HG03442 (cell line): Measurements from ENCODE around the gene KCND1.
"Not testable (repeated sequence)": the region's sequence is repeated elsewhere in the genome, so short reads cannot be mapped to it uniquely, and the experiment has no call there.

ENCODE experiments used
- ATAC-seq: cut with Tn5 transposase; IDR thresholded peaks from one replicate; pipeline ENCODE4 v1.9.1; 2021; ENCODE audit warnings: mild to moderate bottlenecking, moderate library complexity; ENCODE audit not compliant: unreplicated experiment

Gene KCND1

DNA sequence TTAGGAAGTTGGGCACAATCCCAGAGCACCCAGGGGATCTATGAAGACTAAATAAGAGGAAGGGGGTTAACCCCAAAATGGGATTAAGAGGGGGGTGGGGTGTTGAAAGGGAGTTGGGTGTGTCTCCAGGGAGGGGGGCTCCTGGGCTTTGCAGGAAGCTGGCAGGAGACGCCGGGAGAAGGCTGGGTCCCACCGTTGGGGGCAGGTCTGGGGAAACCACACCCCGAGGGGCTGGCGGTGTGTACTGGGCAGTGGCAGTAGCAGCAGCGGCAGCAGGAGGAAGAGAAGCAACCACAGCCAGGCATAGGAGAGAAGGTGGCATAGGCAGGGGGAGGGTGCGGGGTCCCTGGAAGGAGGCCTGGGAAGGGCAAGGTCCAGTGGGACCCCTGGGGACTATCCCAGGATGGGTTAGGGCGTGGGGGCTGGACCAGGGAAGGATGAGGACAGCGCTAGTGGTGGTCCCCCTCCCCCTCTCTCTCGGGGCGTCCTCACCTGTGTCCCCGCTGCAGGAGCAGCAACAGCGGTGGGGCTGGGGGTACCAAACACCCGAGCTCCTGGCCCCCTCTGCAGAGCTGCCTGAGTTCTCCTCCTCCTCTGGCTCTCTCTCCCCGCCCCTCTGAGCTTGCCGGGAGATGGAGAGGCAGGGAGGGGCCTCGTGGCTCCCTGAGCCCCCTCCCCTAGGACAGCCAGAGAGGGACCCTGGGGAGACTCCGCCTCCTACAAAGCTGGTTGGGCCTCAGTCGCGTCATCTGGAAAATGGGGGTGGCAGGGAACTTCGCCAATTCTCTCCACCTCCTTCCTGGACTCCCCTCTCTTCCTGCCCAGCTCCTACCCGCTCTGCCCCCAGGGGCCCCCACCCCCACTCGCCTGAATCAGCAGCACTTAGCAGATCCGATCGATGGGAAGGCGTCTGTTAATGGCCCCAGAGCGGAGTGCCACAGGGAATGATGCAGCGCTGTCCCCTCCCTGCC, at the start of gene KCND1:
Gene KCND1, minus strand, starts transcription at position 596 of the 971 bp plus-strand sequence. CDS start 1,573 bp downstream, outside the sequence.
- no peak for ATAC-seq

DNA sequence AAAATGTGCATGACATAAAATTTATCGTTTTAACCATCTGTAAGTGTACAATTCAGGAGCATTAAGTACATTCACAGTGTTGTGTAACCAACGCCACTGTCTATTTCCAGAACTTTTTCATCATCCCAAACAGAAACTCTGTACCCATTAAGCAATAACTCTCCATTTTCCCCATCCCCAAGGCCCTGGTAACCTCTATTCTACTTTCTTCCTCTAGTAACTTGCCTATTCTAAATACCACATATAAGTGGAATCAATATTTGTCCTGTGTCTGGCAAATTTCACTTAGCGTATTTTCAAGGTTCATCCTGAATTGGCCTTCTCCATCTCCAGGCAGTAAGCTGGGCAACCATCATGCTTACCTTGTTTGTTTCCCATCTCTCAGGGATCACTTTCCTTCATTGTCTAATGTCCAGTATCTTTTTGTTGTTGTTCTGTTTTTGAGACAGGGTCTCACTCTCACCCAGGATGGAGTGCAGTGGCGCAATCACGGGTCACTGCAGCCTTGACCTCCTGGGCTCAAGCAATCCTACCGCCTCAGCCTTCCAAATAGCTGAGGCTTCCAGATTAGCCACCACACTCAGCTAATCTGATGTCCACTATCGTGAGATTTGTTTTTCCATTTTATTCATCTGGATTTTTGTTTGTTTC, 48.1 kb upstream of the KCND1 start:
- no peak for ATAC-seq

DNA sequence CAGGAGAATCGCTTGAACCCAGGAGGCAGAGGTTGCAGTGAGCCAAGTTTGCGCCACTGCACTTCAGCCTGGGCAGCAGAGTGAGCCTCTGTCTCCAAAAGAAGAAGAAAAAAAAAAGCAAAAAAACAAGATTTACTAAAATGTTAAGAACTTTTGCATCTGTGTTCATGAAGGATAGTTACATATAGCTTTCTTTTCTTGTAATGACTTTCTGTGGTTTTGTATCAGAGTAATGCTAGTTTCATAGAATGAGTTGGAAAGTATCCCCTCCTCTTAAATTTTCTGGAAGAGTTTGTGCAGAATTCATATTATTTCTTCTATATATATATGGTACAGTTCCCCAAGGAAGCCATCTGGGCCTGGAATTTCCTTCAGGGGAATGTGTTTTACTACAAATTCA, 47.4 kb upstream of the KCND1 start:
- no peak for ATAC-seq

DNA sequence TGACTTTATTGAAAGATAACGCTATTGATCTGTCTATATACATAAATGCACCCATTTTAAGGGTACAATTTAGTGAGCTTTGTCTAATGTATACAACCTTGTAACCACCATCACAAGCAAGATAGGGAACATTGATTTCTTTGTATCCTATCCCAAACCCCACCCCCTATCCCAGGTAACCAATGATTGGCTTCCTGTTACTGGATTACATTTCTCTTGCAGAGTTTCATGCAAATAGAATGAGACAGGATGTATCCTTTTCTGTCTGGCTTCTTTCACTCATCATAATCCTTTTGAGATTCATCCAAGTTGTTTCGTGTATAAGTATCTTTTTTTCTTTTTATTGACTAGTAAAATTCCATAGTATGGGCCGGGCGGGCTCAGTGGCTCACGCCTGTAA, 32.1 kb upstream of the KCND1 start:
- ATAC-seq: no peak

DNA sequence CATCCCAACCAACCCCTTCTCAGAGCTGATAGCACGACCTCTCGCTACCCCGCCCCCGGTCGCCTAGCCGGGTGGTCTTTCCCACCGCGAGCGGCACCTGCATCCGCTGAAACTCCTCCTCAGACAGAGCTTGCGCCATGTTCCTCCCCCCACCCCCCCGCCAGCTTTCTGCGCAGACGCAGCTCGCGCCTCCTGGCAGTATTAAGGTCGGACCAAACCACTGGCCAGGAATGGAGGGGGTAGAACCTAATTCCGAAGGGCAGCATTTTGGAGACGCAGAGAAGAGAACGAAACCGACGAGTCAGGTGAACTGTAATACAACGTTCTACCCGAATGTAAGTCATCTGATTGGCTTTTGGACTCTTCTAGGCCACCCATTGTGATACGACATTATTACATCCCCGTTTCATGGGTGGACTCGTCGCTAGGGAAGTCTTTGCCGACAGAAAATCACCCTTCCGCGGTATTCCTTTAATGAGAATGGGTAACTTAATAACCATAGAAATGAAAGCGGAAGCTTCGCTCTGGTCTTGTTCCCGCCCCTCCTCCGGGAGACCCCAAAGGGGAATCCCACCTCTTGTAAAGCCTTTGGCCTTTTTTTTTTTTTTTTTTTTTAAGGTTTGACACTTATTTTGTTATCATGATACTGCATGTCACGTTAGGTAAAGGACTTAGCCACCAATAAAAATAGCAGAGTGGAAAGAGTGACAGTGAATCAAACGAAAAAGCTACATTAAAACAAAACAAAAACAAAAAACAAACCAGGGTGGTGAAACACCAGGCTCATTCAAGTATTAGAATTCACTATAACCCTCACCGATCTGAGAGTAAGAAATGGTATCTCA, 30.7 kb upstream of the KCND1 start, which contains the start of gene GRIPAP1:
Gene GRIPAP1, minus strand, starts transcription at position 174 of the 845 bp plus-strand sequence. Its CDS starts 35 bp downstream, at position 139.
- ATAC-seq: peak; percentile 87

DNA sequence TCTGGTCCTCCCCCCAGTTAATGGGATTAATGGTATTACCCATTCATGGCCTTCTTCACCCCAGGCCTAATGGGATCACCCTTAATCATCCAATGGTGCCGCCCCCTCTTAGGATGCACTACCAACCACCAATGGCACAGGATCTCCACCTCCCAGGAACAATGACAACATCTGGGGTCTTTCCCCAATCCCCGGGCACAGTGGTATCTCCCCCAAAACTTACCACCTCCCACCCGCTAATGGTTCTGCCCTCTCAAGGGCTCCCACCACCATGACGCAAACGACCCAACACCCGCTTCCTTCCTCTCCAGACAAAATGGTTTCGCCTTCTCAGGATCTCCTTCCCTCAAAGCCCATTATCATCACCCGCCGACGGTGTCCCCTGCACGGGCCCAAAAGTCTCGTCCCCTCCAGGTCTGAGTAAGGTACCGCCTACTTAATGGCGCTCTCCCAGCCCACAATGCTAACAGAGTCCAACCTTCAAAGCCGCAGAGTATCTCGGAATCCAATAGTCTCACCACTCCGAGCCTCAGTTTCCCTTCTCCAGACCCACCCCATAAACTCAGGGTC, 30.0 kb upstream of the KCND1 start:
- peak; percentile 25 for ATAC-seq

DNA sequence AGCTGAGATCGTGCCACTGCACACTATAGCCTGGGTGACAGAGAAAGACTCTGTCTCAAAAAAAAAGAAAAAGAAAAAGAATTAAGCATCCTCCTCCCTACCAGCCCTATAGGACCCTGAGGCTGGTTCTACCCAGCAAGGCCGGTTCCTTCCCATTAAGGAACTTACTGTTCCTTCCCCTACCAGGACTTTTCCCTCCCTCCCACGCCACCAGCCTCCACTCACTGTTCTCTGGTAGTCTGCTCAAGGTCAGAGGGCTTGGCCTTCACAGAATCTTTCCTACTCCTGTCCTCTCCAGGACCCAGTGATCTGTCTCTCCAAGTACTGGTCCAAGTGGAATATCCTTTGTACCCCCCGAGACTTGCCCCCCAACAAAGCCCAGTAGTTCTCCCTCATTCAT, 29.0 kb upstream of the KCND1 start:
- ATAC-seq: no peak

DNA sequence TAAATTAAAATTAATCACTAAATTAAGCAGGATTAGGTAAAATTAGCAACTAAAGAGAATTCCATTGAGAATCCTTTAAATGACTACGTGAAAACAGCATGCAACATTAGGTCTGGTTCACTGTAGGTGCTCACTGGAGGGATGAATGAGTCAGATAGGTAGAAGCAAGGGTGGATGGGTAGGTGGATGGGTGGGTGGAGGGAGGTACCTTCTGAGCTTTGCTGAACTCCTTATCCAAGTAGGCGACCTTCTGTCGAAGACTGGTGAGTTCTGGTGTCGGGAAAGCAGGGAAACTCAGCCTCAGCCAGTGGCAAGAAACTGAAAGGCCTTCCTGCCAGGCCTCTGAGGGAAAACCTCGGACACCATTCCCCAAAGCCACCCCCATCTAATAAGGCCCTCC, 27.4 kb upstream of the KCND1 start:
- no peak for ATAC-seq

DNA sequence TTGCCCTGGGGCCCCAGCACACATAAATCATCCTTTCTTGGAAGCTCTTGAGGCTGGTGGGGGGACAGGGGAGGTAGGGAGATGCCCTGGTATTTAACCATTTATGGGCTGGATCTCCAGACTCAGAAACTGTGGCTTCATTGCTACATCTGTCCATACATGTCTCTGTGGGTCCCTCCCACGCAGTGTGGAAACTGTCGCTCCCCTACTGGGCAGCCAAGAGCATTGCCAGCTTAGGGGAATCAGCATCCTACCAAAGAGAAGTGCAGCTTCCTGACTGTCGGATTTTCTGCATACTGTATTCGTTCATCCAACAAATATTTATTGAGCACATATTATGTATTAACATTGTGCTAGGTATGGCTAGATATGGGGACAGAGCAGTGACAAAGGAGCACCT, 26.7 kb upstream of the KCND1 start:
- ATAC-seq: no peak

DNA sequence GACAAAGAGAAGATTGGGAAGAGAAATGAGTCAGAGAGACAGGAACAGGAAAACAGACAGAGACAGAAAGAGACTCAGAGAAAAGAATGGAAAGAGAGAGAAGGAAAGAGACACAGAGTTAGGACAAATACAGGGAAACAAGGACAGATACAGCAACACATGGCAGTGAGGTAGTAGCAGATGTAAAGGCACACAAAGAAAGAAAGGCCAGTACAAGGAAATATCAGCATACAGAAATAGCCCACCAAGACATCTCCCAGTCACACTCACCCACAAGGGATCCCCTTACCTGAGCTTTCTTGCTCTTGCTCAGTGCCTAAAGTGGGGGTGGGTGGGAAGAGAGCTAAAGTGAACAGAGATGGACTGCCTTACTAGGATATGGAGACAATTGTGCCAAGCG, 26.2 kb upstream of the KCND1 start:
- no peak for ATAC-seq

DNA sequence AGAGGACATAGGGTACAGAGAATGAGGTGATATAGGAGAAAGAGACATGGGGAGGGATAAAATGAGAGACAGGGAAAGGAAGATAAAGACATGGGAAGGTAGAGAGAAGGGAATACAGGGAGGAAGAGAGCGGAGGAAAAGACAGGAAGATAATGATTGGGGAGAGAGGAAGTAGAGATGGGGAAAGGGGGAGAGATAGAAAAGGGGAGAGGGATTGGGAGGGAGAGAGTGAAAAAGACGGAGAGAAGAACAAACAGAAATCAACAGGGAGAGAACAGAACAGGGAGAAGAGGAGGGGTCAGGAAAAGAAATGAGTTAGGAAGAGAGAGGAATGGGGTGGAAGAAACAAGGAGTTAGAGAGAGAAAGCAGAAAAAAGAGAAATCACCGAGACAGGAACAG, 25.8 kb upstream of the KCND1 start:
- no peak for ATAC-seq

DNA sequence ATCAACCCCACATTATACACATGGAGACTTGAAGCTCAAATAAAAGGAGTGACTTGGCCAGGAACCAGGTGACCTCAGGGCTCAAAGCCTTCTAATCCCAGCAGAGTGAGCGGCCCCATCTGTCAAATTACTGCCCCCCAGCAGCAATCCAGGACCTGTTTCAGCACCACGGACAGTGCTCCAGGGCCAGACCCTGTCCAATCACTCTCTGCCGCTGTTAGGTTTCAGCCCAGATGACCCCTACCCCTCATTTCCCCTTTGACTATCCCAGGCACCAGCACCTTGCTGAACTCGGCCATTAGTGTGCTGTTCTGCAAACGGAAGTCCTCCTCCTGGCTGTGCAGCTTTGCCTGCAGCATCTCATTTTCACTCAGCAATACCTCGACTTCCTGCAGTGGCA, 25.3 kb upstream of the KCND1 start:
- no peak for ATAC-seq

DNA sequence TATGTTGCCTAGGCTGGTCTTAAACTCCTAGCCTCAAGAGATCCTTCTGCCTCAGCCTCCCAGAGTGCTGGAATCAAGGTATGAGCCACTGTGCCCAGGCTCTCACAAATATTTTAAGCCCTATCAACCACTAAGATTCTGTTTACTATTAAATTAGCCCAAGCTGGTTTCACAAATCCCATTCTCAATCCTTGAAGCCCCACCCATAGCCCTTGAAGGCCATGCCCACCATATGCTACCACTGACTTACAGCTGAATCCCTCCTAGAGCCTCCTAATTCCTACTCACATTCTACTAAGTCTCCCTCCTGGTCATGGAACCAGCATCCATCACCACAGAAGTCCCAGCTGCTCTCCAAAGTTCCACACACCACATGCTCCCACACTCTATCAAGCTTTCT, 20.7 kb upstream of the KCND1 start:
- no peak for ATAC-seq

DNA sequence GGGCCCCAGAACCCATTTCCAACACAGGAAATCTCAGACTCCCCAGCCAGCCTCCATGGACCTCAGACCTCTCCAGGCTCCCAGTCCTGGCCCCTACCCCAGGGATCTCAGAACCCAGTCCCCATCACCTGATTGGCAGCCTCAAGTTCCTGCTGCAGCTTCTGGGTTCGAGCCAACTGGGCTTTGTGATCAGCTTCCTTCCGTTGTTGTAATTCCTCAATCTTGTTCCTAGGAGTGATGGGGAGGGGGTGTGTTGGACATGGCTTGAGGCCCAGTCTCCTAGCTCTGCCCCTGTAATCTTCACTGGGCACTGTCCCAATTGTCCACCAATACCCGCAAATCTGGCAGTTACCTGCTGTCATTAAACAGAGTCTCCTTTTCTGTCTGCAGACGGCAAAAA, 17.8 kb upstream of the KCND1 start:
- no peak for ATAC-seq

DNA sequence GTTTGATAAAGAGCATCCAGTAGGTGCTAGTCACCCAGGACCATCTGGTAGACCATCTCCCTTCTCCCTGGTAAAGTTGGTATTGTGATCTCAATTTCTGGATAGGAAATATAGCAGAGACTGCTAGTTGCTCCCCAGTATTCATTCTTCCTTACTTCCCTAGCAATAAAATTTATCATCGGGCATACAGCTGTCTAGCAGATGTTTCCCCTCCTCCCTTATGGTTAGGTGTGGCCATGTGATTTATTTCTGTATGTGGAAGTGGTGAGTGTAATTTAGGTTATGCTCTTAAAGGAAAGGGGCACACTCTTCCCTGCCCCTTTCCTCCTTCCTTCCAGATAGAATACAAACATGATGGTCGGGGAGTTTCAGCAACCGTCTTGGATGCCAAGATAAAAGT, 12.3 kb upstream of the KCND1 start:
- ATAC-seq: no peak

DNA sequence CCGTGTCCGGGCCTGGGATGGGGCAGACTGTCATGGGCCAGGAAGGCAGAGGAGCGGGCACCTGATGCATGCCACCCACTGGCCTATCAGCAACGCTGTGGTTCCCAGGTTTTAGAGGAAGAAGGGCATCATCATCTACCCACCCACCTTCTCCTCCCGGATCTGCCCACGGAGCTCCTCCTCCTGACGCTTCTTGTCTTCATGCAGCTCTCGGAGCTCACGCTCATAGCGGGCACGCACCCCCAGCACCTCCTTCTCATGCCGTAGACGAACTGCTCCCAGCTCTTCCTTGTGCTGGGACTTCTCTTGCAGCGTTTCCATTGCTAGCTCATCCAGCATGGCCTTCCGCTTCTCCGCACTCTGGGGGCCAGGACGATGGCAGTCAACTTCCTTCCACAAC, 11.4 kb upstream of the KCND1 start:
- no peak for ATAC-seq

DNA sequence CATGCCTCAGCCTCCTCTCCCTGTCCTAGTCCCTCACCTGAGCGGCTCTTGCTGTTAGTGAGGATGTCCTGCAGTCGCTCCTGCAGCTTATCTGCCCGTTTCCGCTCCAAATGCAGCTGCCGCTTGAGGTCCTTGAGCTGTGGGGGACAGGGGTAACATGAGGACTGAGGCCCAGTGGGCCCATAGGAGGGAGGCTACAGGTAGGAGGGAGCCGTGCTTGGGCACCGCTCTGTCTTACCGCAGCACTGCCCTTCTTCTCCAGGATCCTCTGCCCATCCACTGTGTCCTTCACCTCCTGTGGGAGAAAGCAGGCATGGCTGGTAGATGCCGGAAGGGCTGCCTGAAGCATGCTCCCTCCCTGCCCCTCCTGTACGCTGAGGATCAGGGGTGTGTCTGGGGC, 9.5 kb upstream of the KCND1 start:
- ATAC-seq: no peak

DNA sequence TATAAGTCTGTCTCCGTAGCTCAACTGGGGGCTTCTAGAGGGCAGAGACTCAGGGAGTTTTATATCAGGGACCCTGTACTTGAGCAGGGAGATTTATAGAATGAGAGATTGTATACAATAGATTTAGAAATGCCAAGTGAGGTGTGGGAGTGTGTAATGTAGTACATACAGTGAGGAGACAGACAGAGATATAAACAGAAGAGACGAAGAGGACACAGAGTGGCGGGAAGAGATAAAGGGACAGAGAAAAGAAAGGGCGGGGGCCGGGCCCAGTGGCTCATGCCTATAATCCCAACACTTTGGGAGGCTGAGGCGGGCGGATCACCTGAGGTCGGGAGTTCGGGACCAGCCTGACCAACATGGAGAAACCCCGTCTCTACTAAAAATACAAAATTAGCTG, 8.7 kb upstream of the KCND1 start:
- ATAC-seq: not testable (repeated sequence)

DNA sequence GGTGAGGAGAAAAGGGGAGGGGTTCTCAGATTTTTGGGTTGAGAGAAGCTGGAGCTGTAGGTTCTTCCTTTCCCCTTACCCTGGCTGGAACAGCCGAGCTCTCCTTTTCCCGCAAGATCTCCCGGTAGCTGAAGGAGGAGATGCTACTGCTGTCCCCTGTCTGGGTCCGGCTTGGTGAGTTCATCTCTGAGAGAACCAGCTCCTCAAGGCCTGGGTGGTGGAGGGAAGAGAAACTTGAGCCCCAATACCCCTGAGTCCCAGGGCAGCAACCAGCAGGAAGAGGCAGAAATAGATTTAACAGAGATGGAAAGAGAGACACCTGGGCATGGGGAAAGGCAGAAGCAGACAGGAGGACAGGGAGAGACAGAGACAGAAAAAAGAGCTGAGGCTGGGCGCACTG, 6.6 kb upstream of the KCND1 start:
- no peak for ATAC-seq

DNA sequence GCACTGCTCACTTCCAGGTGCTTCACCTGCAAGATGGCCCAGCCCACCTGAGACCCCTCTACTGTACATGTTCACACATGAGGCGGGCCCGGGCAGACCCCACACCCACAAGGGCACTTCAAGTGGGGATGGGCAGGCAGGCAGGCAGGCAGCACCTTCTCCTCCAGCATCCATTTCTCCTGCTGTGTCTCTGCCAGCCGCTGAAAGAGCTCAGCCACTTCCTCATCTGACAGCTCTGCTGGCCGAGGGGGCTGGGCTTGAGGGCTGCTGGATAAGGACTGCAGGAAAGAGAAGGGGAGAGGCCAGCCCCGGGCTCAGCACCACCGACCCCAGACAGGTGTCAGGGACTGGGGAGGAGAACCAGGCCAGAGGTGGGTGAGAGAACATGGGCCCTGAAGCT, 4.4 kb upstream of the KCND1 start:
- no peak for ATAC-seq

DNA sequence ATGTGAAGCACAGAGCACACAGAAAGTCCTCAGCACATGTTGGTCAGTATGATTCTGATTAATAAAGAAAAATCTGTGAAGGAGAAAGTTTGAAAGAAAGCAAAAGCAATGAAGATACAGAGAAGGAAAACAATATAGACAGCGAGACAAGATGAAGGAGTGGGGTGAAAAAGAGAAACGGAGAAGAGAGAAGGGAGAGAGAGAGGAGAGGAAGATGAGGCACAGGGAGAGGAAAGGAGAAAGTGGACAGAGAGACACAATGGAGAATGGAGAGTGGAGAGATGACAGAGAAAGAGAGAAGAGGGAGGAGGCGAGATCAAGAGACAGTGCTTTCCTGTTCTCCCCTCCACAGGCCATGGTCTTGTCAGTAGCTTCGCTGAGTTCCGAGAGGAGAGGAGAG, 3.9 kb upstream of the KCND1 start:
- ATAC-seq: no peak
